Measurements from ENCODE around the gene PPP2R2C. TPM values are rescaled to one million over a fixed set of nuclear protein-coding genes. Genes with fewer than 3 reads are reported as not detected.

PPP2R2C gene
- total RNA-seq, 1 experiment from 2014 or later = 8.1 TPM

- Histone ChIP-seq H4K20me1 (ENCODE audit: control insufficient read depth, insufficient read depth, insufficient read length) (no peaks in the 10 kb centered on the region), H3K23me2 (ENCODE audit: insufficient read length, low read depth, low read length, poor library complexity, severe bottlenecking) (no peaks in the 10 kb centered on the region), H2BK15ac (ENCODE audit: low read depth, low read length) (no peak overlapping the region), H3K79me1 (ENCODE audit: insufficient read depth, low read depth, low read length, poor library complexity, severe bottlenecking) (no peaks in the 10 kb centered on the region), H2BK5ac (ENCODE audit: insufficient read length, low read length) (no peak overlapping the region), H3K9me3 (ENCODE audit: control insufficient read depth, low read depth, low read length) (no peaks in the 10 kb centered on the region), H3K56ac (ENCODE audit: insufficient read length, low read depth, low read length) (no peak overlapping the region), H3K27ac (ENCODE audit: insufficient read length, low read depth, low read length) (no peak overlapping the region), H2BK120ac (ENCODE audit: low read depth, low read length, poor library complexity, severe bottlenecking) (no peak overlapping the region), H2BK12ac (ENCODE audit: insufficient read length, low read depth, low read length) (no peak overlapping the region), H3K4ac (ENCODE audit: low read depth, low read length) (no peak overlapping the region), H4K5ac (ENCODE audit: insufficient read length, low read depth, low read length) (no peak overlapping the region), H3K23ac (ENCODE audit: insufficient read length, low read depth, low read length) (no peak overlapping the region), H3K18ac (ENCODE audit: insufficient read length, low read depth, low read length) (no peak overlapping the region), H3K4me2 (ENCODE audit: insufficient read depth, insufficient read length, low read length) (no peak overlapping the region), H3K9ac (ENCODE audit: extremely low read depth, insufficient read length, low read length) (no peak overlapping the region), H2AK5ac (ENCODE audit: insufficient read length, low read length) (no peak overlapping the region), H2AFZ (ENCODE audit: low read length) (no peak overlapping the region), H3K14ac (ENCODE audit: insufficient read depth, low read length) (no peak overlapping the region), H2BK20ac (ENCODE audit: low read depth, low read length, poor library complexity, severe bottlenecking) (no peak overlapping the region), H4K91ac (ENCODE audit: insufficient read length, low read depth, low read length) (no peak overlapping the region), H3K27me3 (ENCODE audit: insufficient read depth, low read length) (no peaks in the 10 kb centered on the region), H4K8ac (replicated peaks; ENCODE audit: insufficient read length, low read depth, low read length) (no peak overlapping the region), H3K79me2 (ENCODE audit: insufficient read depth, low read length) (no peaks in the 10 kb centered on the region), H3K4me1 (ENCODE audit: insufficient read depth, low read length) (no peaks in the 10 kb centered on the region), H3T11ph (ENCODE audit: low read length) (no peak overlapping the region)
- H3K27me3 Mint-ChIP-seq (ENCODE audit: low read depth) = no peaks in the 10 kb centered on the region; the same call in 1 of the 2 replicates
- WGBS (ENCODE audit: extremely low coverage, insufficient read length, low lambda C conversion rate) = no CpG with 5 or more reads among the region's 6 CpGs
- no peaks in the 10 kb centered on the region; a peak in 1 of 5 replicates for H3K9me3 Mint-ChIP-seq
- no peaks in the 10 kb centered on the region for H3K36me3 Mint-ChIP-seq (ENCODE audit: insufficient read depth in 1 of 3, low read depth in 3 of 3)
- TF ChIP-seq CTCF (conservative IDR thresholded peaks at IDR 0.05) = no peak
- DNase-seq = no peak
- peaks cover 6 to 19% of the 10 kb centered on the region in 2 experiments; a peak in 3 of 4 replicates for H3K4me1 Mint-ChIP-seq
- no peak overlapping the region; a peak in 1 of 5 replicates for H3K4me3 Mint-ChIP-seq
- no peak overlapping the region for H3K27ac Mint-ChIP-seq
Measured at GRCh38 chr4:6410664-6411063, 61.8 kb downstream of the PPP2R2C start.

All from H9 (cell line).